ENCODE data around the gene HOXA7. TPM values are rescaled to one million over a fixed set of nuclear protein-coding genes. Genes with fewer than 3 reads are reported as not detected.
A peak's percentile ranks its signal among the peaks of the same experiment; 100 is the strongest.

HOXA7 gene
- total and polyA plus RNA-seq, 2 donors (not counting 3 experiments of a cell fraction or from before 2014, with no cell fraction given), result 18.1 to 18.5 TPM

GRCh38 chr7:27146491-27147198 is 9.8 kb downstream of the HOXA7 start:
- dilution Hi-C loops (cut with MboI; ENCODE audit: extremely low pct_ligation_motif_present, low sequenced_read_pairs) (no loop called here), intact Hi-C loops (cut with micrococcal nuclease) (no loop called here)
- Histone ChIP-seq H3K27ac (ENCODE audit: insufficient read depth, low read depth, low read length) (peak overlapping the region; percentile 64), H3K4me1 (ENCODE audit: control insufficient read depth, extremely low read depth, insufficient read depth, low read length) (peaks cover 61% of the 10 kb centered on the region), H3K9me1 (replicated peaks; ENCODE audit: control insufficient read depth, extremely low read depth, insufficient read depth, low read length) (no peaks in the 10 kb centered on the region), H3K27me3 (ENCODE audit: control insufficient read depth in 2 of 2, insufficient read depth in 2 of 2, low read length in 2 of 2) (no peaks in the 10 kb centered on the region), H3K36me3 (ENCODE audit: control insufficient read depth in 2 of 2, extremely low read depth in 1 of 2, insufficient read depth in 2 of 2, low read length in 2 of 2) (peaks cover 0 to 16% of the 10 kb centered on the region in 2 experiments), H3K9me3 (replicated peaks; ENCODE audit: control insufficient read depth, insufficient read depth, low read length) (no peaks in the 10 kb centered on the region), H4K20me1 (replicated peaks; ENCODE audit: control insufficient read depth, extremely low read depth, insufficient read depth, low read length) (no peaks in the 10 kb centered on the region), H3K4me3 (replicated peaks in 1 of 3; ENCODE audit: insufficient read depth in 1 of 3, low read depth in 1 of 3, low read length in 3 of 3) (peak overlapping the region in 2 of 3 experiments; percentile 33 to 54), H2AFZ (ENCODE audit: low read depth, low read length) (no peak overlapping the region), H3K9ac (replicated peaks; ENCODE audit: extremely low read depth, insufficient read depth, low read length) (peak overlapping the region; percentile 51), H3K79me2 (ENCODE audit: control insufficient read depth, insufficient read depth, low read length) (peaks cover 97% of the 10 kb centered on the region), H3K4me2 (ENCODE audit: insufficient read depth, low read length) (peak overlapping the region; percentile 76)
- POLR2A ChIA-PET, result interaction anchor here (1.6 kb wide), 1 partner anchor 14 kb away, joined by 4 read pairs; no protein-coding TSS in a partner anchor
- CTCF ChIA-PET, result interaction anchor here (0.7 to 7.0 kb wide), 7 partner anchors 11 to 776 kb away, joined by 3 to 68 read pairs (median 23); partner anchors contain the start of gene HOXA7
- TF ChIP-seq MAX (IDR thresholded peaks at IDR 0.05; ENCODE audit: insufficient read depth, insufficient read length) (no peak), CTCF (IDR thresholded peaks at IDR 0.05; ENCODE audit: extremely low read depth in 1 of 2, insufficient read depth in 1 of 2, low read depth in 1 of 2, low read length in 2 of 2) (no peak), EZH2 (IDR thresholded peaks at IDR 0.05; ENCODE audit: borderline replicate concordance, low read depth, low read length, severe bottlenecking) (no peak), JUN (IDR thresholded peaks at IDR 0.05; ENCODE audit: borderline replicate concordance, insufficient read depth, insufficient read length, low read depth) (no peak), GATA2 (IDR thresholded peaks at IDR 0.05; ENCODE audit: insufficient read depth, insufficient read length, low read depth, low read length) (no peak), MYC (IDR thresholded peaks at IDR 0.05; ENCODE audit: low read depth, low read length) (no peak), POLR2A (IDR thresholded peaks at IDR 0.05; ENCODE audit: low read depth, low read length) (no peak), POLR2AphosphoS5 (IDR thresholded peaks at IDR 0.05; ENCODE audit: insufficient read depth, low read depth, low read length) (no peak), FOS (IDR thresholded peaks at IDR 0.05; ENCODE audit: borderline replicate concordance, insufficient read depth, low read length) (no peak)
- DNase-seq (ENCODE audit: low read depth, low spot score) (no peak), FAIRE-seq (peak; percentile 35)
- no TSS peak for BruUV-seq (replicated peaks)
